Left renal cortex interstitium (tissue), 4 donors: ENCODE data around the gene LINGO3. TPM values are rescaled to one million over a fixed set of nuclear protein-coding genes. Genes with fewer than 3 reads are reported as not detected.

Source experiments
- DNase-seq, 4 donors: peaks; one replicate each; pipeline ENCODE4 v3.0.0-alpha.2; 2013; ENCODE audit warnings: low read depth in 4 of 4, low spot score in 2 of 4, missing footprints in 1 of 4
- polyA plus RNA-seq, 4 donors: library from polyadenylated mRNA; unstranded; fragments of 120-200 nt; gene quantifications; one replicate each; pipeline ENCODE4 v1.2.1, GENCODE V29; 2013; ENCODE audit not compliant: insufficient read length in 4 of 4

Gene LINGO3
- polyA plus RNA-seq, 4 donors = 0.06 to 0.14 (median 0.09) TPM

- DNase-seq = no peak
These were observed 32.7 kb upstream of the LINGO3 start for GRCh38 chr19:2340496-2341243.

DNA sequence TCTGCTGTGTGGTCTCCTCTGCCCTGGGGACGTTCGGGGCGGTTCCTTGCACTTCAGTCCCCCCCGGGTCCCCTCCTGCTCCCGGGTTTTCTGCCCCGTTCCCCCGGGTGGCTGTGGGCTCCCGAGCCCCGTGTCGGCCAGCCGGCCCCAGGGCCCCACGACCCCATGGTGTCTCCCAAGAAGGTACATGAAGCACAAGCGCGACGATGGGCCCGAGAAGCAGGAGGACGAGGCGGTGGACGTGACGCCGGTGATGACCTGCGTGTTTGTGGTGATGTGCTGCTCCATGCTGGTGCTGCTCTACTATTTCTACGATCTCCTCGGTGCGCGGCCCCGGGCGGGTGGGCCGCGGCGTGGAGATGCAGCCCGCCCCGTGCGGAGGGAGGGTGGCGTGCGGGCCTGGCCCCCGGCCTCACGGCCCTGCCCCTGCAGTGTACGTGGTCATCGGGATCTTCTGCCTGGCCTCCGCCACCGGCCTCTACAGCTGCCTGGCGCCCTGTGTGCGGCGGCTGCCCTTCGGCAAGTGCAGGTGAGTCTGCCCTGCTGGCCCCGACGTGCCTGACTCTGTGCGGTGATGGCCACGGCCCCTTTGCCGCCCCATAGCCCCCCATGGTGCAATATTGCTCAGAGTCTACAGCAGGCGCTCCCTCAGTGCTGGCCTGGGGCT lies 31.8 kb upstream of the LINGO3 start:
- no peak for DNase-seq

GRCh38 chr19:2338751-2339643 lies 31.0 kb upstream of the LINGO3 start:
- no peak for DNase-seq

GRCh38 chr19:2338055-2338615 lies 30.2 kb upstream of the LINGO3 start:
- DNase-seq = no peak

DNA sequence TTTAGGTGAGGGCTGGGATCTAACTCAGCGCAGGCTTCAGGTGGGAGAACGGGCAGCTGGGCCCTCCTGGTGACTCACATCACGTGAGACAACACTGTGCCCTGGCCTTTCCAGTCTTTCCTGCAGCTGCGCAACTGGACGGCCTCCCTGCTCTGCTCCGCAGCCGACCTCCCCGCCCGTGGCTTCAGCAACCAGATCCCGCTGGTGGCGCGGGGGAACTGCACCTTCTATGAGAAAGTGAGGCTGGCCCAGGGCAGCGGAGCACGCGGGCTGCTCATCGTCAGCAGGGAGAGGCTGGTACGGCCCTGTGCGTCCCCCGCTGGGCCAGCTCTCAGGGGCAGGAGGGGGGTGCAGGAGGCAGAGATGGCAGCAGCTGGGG lies 29.4 kb upstream of the LINGO3 start:
- DNase-seq = peak in 1 of 4 donors; percentile 75

DNA sequence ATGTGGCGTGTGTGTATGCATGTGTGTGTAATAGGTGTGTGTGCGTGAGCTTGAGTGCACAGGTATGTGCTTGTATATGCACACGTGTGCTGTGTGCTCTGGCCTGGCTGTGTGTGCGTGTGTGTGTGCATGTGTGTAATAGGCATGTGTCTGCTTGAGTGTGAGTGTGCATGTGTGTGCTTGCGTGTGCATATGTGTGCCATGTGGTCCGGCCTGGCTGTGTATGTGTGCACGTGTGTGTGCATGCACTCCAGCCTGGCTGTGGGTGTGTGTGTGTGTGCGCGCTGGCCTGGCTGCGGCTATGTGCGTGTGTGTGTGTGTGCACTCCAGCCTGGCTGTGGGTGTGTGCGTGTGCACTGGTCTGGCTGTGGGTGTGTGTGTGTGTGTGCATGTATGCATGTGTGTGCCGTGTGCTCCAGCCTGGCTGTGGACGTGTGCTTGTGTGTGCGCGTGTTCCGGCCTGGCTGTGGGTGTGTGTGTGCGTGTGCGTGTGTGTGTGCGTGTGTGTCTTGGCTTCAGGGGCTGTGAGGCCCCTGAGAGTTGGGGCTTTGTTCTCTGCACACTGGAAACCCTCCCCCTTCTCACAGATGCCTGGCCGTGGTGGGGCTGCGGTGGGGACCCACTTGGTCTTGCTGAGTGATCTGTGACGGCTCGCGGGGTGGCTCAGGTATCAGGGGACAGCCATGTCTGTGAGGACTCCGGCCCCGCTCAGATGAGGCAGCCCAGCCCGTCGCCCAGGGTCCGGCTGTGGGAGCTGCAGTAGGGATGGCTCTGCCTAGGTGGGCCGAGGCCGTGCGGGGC lies 28.8 kb upstream of the LINGO3 start:
- no peak for DNase-seq

DNA sequence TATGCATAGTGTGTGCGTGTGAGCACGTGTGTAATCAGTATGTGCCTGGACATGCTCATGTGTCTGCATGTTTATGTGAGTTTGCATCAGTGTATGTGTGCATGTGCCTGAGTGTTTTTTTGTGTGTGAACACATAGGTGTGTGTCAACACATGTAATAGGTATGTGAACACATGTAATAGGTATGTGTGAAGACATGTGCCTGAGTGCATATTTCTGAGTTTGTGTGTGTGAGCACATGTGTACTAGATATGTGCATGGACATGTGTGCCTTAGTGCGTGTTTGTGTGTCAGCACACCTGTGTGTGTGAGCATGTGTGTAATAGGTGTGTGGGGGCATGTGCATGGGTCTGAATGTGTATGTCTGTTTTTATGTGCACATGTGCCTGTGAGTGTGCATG lies 27.9 kb upstream of the LINGO3 start:
- no peak for DNase-seq

GRCh38 chr19:2334986-2335846 lies 27.3 kb upstream of the LINGO3 start:
- DNase-seq = no peak

DNA sequence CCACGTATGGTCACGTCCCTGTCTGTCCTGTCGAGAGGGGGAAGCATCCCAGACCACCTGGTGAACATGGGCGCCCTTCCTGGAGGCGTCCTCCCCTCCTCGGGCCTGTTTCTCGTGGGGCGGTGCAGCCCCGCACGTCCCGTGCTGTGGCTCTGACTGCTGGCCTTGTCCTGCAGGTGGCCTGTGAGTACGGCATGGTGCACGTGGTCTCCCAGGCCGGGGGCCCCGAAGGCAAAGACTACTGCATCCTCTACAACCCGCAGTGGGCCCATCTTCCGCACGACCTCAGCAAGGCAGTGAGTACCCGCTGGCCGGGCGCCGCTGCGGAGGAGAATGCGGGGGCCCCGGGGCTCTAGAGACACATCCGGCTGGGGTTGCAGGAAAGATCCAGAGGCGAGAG lies 26.5 kb upstream of the LINGO3 start:
- DNase-seq = no peak

DNA sequence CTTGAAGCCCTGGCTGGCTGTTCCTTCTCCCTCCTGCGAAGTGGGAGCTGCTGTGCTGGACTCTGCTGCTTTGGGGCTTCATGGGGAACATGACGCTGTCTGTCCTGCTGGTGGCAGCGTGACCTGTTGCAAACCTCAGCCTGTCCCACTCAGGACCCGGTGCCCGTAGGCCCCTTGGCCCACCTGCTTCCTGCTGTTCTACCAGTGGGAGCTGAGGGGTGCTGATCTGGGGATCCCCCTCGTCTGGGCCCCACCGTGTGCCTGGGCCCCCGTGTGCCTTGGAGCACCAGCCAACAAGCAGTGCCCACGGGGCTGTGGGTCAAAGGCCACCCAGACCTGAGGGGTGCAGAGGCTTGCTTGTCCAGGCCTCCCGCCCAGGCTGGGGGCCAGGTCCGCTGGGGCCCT lies 25.9 kb upstream of the LINGO3 start:
- no peak for DNase-seq

GRCh38 chr19:2333027-2333806 lies 25.3 kb upstream of the LINGO3 start:
- DNase-seq = no peak

DNA sequence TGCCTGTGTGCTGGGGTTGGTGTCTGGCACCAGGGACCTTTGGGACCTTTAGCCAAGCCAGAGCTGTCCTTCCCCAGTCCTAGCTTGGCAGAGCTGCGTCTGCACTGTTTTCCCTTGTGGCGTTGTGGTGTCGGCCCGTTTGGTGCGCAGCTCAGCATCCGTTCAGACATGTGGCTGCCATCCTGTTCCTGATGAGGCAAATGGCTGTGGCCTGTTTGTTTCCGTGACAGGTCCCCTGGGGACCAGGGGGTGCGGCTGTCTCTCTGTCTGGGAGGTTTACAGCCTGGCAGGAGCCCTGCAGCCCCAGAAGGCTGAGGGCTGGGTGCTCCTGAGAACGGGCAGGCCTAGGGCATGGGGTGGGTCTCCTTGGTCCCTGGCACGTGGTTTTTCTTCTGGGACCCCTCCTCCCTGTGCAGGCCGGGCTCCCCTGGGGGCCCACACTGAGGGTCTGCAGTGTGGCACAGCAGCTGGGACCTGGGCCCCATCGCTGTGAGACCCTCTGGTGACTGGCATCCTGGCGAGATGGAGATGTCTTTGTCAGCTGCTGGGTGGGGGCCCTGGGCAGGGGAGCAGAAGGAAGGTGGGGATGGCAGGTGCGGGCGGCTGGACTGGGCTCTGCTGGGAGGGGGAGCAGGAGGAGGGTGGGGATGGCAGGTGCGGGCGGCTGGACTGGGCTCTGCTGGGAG lies 24.5 kb upstream of the LINGO3 start:
- DNase-seq = no peak

DNA sequence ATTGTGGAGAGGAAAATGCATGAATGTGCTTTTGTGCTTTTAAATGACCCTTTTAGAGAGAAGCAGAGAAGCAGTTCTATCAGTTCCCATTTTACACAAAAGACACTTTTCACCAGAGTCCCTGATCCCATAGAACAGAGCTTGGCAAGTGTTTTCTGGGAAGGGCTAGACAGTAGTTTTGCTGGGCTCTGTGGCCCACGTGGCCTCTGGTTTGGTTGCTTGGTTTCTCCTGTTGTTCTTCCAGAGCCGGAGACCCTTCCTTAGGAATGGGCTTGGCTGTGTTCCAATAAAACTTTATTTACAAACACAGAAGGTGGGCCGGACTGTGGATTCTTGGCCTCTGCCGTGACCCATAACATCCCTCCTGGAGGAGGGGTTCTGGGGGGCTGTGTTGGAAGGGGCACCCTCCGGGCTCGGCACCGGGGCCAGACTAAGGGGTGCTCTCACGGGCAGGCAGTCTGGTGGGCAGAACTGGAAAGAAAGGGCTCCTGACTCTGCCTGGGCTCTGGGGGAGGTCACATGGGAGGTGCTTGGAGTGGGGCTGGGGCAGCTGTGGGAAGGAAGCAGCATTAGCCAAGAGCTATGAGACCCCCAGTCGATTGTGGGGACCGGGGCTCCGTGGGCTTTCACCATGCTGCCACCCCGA lies 23.8 kb upstream of the LINGO3 start:
- no peak for DNase-seq

DNA sequence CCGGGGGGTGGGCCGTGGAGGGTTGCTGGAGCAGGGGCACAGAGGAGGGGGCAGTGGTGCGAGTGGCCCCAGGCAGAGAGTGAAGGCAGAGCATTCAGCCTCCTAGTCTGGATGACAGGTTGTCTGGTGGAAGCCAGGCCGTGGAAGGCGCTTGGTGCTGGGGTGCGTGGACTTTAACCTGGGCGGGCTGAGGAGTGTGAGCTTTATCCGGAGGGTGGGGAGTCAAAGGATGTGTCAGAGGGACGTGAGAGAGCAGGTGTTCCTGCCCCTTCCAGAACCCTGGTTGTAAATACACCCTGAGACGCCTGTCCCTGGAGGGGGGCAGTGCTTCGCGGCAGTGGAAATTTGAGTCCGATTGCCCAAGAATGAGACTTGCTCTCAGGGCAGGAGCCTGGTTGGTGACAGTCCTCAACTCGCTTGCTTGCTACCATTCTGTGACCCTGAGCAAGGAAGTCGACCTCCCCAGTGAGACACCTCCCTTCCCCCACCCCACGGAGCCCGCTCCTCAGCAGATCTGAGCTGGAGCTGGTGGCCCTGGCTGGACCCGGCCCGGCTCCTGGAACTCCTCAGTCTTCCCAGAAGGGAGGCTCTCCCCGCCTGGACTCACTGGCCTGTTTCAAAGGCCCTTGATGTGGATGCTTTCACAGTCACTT lies 22.8 kb upstream of the LINGO3 start:
- DNase-seq = no peak

DNA sequence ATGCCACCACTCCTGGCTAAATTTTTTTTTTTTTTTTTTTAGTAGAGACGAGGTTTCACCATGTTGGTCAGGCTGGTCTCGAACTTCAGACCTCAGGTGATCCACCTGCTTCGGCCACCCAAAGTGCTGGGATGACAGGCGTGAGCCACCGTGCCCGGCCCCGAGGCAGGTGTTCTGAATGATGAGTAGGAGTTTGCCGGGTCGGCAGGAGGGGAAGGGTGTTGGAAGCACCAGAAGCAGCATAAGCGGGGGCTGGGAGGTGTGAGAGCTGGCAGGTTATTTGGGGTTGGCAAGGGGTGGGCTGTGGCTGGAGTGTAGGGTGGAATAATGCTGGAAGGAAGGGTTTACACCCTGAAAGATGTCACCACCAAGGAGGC lies 22.3 kb upstream of the LINGO3 start:
- DNase-seq = no peak

- DNase-seq = no peak
These were observed 21.6 kb upstream of the LINGO3 start for GRCh38 chr19:2329501-2329916.

DNA sequence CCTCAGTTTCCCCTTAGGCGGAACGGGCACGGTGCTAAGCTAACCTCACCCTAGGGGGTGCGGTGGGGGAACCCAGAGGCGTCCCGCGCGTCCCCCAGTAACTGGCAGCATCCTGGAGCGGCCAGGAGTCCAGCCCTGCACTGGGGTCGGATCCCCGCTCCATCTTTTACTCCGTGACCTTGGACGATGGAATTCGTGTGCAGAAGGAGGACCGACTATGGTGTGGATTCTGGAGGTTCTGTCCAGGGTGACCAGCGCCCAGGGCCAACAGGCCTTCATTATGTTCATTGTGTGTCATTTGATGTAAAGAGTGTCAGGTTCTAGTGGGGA lies 21.2 kb upstream of the LINGO3 start:
- DNase-seq = no peak
